Suppressor macrophage treated with lipopolysaccharide for 1 hour (primary cell): ENCODE results near the gene FAM174C.
"Not testable (repeated sequence)": the region's sequence is repeated elsewhere in the genome, so short reads cannot be mapped to it uniquely, and the experiment has no call there.

ENCODE experiments used
- DNase-seq, 3 donors: peaks; one replicate each; pipeline ENCODE4 v3.0.0-alpha.2; 2020 to 2022

Gene FAM174C

DNA sequence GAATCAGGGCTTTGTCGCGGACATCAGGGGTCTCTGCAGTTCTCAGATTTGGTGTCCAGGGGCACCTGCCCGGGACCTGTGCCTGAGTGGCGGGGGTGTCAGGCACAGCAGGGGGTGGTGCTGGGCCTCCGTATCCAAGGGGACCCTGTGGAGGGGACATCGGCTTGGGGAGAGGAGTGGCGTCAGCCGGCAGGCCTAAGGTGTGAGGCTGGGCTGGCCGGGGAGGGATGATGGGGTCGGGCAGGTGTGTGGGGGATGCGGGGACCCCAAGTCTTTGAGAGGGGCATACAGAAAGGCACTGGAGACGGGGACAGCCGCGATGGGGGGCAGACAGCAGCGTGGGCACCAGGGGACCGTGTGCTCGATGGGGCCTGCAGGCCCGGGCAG lies 12.9 kb downstream of the FAM174C start:
- DNase-seq = no peak

DNA sequence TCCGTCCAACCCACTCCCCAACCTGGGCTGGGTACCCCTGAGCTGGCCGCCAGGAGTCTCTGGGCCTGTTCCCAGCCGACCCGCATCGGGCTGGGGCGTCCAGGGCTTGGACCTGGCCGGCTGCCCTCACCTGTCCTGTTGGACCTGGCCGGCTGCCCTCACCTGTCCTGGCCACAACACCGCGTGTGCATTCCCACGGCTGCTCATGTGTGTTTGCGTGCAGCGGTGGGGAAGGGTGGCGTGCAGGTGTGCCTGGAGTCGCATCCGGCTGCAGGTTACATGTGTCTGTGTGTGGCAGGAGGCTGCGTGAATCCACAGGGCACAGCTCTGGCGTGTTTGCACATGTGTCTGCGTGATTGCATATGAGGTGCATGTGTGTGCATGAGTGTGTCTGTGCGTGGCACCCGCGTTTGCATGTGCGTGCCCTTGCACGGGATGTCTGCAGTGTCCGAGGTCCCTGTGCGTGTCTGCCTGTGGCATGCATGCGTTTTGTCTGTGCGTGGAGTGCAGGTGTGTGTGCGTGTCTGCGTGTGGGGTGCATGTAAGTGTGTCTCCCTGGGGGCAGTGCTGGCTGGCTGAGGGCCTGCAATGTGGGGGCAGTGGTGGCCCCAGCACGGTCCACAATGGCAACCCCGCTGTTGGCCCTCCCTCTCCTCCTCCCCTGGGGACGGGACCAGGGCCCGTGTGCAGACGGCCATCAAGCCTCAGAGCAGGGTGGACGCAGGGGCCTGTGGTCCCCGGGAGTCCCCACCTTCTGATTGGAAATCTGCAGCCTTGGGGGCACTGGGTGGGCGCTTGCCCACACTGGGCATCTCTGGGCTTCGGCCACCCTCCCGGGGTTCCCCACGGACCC lies 13.7 kb downstream of the FAM174C start:
- DNase-seq = no peak

DNA sequence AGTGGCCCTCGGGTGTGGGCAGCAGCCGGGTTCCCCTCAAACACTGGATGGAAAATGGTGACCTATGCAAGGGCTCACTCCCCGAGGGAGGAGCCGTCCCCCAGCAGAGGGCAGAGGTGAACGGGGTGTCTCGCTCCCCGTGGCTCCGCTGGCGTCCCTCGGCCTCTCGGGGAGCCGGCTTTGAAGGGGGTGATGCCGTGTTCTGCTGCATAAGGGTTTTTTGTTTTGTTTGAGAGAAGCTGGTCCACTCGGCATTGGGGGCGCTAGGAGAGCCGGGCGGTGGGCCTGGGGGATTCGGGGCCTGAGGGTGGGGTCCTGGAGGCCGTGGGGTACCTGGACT lies 14.3 kb downstream of the FAM174C start:
- no peak for DNase-seq

DNA sequence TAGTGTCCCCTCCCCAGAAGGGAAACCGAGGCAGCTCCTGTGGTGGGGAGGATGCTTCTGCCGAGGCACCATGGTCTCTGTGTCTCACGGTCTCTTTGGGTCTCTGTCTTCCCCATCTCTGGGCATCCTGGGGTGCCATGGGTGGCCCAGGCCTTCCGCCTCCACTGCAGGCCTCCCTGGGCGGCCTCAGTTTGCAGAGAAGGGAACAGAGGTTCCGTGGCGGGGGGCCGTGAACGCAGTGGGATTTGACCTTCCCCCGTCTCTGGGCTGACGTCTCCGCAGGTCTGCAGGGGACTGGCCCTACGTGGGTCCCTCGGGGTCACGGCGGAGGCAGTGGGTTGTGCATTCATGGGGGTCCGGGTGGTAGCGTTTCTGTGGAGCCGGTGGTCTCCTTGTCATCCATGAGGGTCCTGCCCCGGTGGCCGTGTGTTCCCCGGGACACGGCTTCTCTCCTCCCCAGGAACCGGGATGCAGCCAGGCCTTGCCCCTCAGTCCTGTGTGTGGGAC lies 14.9 kb downstream of the FAM174C start:
- no peak for DNase-seq

GRCh38 chr19:1290703-1291651 lies 15.6 kb downstream of the FAM174C start:
- DNase-seq = peak in 1 of 3 donors; percentile 30

GRCh38 chr19:1291761-1292418 lies 16.6 kb downstream of the FAM174C start:
- no peak for DNase-seq

- DNase-seq = no peak
Measured at GRCh38 chr19:1292419-1293151, 17.3 kb downstream of the FAM174C start.

GRCh38 chr19:1293782-1294604 lies 18.7 kb downstream of the FAM174C start:
- no peak for DNase-seq

DNA sequence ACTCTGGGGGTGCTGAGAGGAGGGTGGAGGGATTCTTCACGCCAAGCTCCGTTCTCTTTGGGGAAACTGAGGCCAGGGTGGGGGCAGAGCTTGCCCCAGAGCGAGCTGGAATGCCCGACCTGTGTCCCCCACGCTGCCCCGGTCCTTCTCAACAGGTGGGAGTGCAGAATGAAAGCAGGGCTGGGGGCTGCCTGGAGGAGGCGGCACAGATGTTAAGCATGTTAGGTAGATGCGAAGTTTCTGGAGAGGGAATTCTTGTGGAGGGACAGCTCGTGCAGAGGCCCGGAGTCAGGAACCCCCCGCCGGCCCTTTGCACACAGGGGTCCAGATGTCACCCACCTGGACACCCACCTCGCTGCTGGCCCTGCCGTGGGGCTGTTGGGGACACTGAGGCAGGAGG lies 19.4 kb downstream of the FAM174C start:
- DNase-seq = no peak

- DNase-seq = peak; percentile 44 to 70 (median 49)
Measured at GRCh38 chr19:1295169-1296012, 20.1 kb downstream of the FAM174C start.

GRCh38 chr19:1296078-1296477 lies 20.7 kb downstream of the FAM174C start:
- DNase-seq = no peak

GRCh38 chr19:1296575-1297271 lies 21.4 kb downstream of the FAM174C start:
- no peak for DNase-seq

DNA sequence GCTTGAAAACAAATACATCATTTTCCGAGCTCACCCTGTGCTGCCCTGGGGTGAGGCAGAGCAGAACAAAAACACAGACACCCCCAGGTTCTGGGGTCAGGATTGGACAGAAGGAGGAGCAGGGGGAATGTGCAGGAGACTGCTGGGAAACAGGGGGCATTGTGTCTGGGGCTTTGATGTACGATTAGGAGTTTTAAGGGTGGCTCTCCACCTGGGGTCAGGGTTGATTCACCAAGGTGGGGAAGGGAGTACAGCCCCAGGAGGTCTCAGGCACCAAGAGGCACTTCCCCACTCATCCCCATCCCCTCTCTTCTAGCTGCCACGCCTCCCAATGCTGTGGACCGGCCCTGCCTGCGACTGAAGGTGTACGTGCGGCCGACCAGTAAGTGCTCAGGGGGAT lies 22.9 kb downstream of the FAM174C start:
- no peak for DNase-seq

DNA sequence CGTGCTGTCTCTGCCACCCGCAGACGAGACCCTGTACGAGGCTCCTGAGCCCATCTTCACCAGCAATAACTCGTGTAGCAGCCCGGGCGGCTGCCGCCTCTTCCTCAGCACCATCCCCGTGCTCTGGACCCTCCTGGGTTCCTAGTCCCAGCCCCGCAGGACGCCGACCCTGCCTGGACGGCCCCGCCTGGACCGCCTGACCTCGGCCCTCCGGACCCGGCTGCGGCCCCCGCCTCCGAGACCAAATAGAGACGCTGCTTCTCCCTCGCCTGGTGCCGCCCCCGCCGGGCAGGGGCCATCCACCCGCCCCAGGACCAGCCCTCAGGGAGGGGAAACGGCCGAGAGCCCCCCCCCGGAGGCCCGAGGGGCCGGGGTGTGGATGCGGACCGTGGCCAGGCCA lies 24.5 kb downstream of the FAM174C start:
- no peak for DNase-seq

GRCh38 chr19:1300744-1301490 lies 25.6 kb downstream of the FAM174C start:
- no peak for DNase-seq

DNA sequence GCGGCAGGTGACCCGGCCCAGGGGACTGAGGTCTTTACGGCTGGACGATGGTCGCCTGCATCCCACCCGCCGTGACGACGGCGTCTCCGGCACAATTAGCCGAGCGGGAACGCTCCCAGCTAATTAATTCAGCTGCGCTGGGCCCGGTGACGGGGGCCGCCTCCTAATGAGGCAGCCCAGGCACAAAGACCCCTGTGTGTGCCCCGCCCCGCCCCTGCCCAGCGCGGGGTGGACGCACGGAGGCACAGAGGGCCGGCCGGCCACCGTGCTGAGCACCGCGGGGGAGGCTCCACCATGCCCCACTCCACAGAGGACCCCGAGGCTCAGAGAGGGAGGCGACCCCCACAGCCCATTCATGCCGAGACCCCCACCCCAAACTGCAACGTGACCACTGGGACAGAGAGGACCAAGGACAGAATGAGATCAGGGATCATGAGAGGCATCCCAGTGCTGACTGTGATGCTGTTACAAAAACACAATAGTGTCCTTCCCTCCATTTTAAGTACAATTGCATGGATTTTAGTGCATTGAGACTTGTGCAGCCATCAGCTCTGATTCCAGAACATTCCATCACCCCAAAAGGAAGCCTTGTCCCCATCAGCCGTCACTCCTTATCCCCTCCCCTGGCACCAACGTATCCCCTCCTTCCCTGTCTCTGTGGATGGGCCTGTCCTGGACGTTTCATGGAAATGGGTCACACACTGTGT lies 27.4 kb downstream of the FAM174C start:
- no peak for DNase-seq

- no peak for DNase-seq
Measured at GRCh38 chr19:1304197-1304924, 29.0 kb downstream of the FAM174C start.

DNA sequence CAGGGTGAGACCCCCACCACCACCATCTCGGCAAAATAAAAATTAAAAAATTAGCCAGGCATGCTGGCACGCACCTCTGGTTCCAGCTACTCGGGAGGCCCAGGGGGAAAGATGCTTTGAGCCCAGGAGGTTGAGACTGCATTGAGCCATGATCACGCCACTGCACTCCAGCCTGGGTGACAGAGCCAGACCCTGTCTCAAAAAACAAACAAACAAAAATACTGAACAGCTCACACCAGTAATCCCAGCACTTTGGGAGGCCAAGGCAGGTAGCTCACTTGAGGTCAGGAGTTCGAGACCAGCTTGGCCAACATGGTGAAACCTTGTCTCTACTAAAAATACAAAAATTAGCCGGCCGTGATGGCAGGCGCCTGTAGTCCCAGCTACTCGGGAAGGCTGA lies 30.0 kb downstream of the FAM174C start:
- not testable (repeated sequence) for DNase-seq
